BLaER1 (cell line): ENCODE results near the gene HOXA3.

Experiments used
- H3K27ac ChIP-seq: shearing (Covaris generic); formaldehyde crosslinking; 2 replicates; pipeline ENCODE4 v1.8.1; 2022
- H3K27me3 ChIP-seq: shearing (Covaris generic); formaldehyde crosslinking; 2 replicates; pipeline ENCODE4 v1.8.1; 2022
- H3K36me3 ChIP-seq: shearing (Covaris generic); formaldehyde crosslinking; 2 replicates; pipeline ENCODE4 v1.8.1; 2022
- H3K4me1 ChIP-seq: shearing (Covaris generic); formaldehyde crosslinking; 2 replicates; pipeline ENCODE4 v1.8.1; 2022
- H3K4me2 ChIP-seq: shearing (Covaris generic); formaldehyde crosslinking; 2 replicates; pipeline ENCODE4 v1.8.1; 2022
- H3K4me3 ChIP-seq: shearing (Covaris generic); formaldehyde crosslinking; 2 replicates; pipeline ENCODE4 v1.8.1; 2022
- H3K9ac ChIP-seq: shearing (Covaris generic); formaldehyde crosslinking; 2 replicates; pipeline ENCODE4 v1.8.1; 2022
- H3K9me3 ChIP-seq: shearing (Covaris generic); formaldehyde crosslinking; 2 replicates; pipeline ENCODE4 v1.8.1; 2022
- H4K20me1 ChIP-seq: shearing (Covaris generic); formaldehyde crosslinking; 2 replicates; pipeline ENCODE4 v1.8.1; 2022
- Cebpa-rat ChIP-seq: shearing (Covaris generic); IDR thresholded peaks from 2 replicates; pipeline ENCODE4 v1.8.1; 2022

HOXA3 gene

DNA sequence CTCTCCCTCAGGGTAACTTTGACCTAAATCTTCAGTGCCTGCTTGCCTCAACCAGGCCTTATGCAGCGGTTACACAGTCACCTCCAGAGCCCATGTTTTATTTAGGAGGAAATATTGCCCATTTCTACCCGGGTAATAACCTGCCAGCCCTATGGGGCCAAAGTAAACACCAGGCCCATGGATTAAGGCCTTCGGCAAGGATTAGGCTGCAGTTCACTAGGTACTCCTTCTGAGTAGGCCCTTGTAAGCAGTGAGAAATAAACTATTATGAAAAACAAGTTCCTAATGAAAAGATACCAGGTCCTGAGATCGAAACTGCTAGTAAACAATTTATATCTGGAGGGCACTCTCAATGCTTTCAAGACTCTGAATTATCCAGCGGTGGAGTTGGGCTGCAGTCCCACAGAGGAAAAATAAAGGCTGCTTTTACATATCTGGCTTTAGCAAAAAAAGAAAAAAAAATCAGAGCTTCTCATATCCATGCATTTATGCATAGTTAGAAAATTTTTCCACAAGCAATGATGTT is 25.5 kb upstream of the HOXA3 start:
- Histone ChIP-seq H3K9ac (no peak overlapping the region), H4K20me1 (peaks cover 91% of the 10 kb centered on the region), H3K9me3 (peaks cover 34% of the 10 kb centered on the region), H3K36me3 (no peaks in the 10 kb centered on the region), H3K4me2 (no peak overlapping the region), H3K4me1 (no peaks in the 10 kb centered on the region), H3K27me3 (peaks cover 100% of the 10 kb centered on the region), H3K27ac (no peak overlapping the region), H3K4me3 (no peak overlapping the region)
- no peak for TF ChIP-seq Cebpa-rat

DNA sequence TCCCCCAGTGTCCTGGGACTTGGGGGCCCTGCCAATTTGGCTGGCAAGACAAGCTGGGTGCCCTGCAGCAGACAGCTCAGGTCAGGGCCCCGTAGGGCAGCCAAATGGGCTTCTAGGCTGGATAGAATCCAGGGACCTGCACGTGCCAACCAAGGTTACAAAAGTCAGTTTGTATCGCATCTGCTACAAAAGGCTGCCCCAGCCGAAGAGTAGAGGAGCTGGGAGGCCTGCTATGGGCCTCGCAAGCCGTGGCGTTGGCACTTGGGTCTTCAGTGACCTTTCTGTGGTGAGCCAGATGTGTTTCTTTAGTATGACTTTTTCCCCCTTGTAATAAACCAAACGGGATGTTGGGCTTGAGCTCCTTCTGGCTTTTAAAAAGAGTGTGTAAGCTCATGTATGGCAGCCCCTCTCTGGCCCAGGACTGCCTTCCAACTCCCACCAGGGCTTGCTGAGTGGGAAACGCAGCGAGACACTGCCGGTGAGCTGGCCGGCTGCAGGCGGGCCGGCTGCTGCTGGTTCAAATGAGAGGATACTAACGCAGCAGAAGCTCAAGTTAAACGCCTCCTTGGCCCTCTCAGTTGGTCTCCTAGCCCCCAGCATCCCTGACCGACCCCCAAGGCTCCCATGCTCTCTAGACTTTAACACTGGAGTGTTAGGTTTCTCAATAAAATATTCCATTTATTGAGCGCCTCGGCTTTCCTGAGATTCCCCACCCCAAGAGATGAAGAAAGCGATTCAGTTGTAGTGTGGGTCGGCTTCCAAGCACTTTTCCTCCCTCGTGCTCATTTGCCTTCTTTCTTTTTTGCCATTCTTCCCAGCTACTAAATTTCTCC is 24.8 kb upstream of the HOXA3 start:
- no peak overlapping the region for H3K27ac ChIP-seq
- no peak overlapping the region for H3K4me2 ChIP-seq
- peaks cover 100% of the 10 kb centered on the region for H3K27me3 ChIP-seq
- no peak overlapping the region for H3K9ac ChIP-seq
- H3K4me3 ChIP-seq: no peak overlapping the region
- H4K20me1 ChIP-seq: peaks cover 91% of the 10 kb centered on the region
- H3K36me3 ChIP-seq: no peaks in the 10 kb centered on the region
- H3K9me3 ChIP-seq: peaks cover 41% of the 10 kb centered on the region
- no peak for TF ChIP-seq Cebpa-rat
- H3K4me1 ChIP-seq: no peaks in the 10 kb centered on the region

DNA sequence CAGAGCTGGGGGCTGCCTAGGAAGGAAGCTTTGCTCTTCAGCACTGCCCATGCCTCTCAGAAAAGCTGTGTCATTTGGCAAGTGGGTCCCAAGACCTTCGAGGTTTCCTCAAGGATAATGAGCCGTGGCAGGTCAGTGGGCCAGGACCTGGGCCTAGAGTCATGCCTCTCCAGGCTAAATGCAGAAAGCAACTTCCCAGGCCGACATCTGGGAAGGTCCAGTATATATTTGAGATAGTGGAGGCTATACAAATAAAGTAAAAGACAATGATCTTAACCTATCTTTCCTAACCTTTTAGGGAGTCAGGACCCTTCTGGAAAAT is 24.1 kb upstream of the HOXA3 start:
- H3K4me3 ChIP-seq: no peak overlapping the region
- no peak overlapping the region for H3K27ac ChIP-seq

DNA sequence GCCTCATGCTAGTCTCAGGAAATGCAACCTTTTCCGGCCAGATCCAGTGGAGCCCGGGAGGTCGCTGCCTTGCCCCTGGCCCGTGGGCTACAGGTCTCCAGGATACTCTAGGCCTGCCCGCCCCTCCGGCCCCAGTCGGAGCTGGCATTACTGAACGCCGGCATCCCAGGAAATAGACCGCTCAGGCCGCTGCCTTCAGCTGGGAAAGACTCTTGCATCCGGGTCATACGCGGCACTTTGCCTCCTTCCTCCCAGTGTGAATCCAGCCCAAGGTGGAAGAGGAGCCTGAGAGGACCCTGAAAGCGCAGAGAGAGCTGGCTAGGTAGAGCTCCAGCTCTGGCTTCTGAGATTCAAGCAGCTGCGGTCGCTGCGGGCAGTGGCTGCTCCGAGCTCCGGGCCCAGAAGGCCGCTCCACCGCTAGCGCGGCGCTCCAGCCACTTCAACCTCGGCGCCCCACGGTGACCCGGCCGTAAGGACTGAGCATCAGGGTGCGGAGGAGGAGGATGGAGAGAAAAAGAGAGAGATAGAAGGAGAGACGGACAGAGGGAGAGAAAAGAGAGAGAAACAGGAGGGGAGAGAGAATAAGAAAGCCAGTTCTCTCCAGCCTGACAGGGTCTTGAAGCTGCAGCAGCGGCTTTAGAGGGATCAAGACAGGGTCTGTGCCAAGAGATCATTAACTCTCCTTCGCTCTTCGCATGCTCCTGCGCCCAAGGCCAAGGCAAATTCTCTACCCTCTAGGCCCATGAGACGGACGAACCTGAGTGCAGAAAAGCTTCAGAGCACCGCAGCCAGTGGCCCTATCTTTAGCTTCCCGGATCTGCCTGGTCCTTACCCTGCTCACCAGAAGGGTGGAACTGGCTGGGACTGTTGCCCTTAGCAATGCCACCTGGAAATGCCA is 23.5 kb upstream of the HOXA3 start:
- Histone ChIP-seq H3K27ac (no peak overlapping the region), H3K9me3 (peaks cover 48% of the 10 kb centered on the region), H3K36me3 (no peaks in the 10 kb centered on the region), H3K4me3 (no peak overlapping the region), H3K27me3 (peaks cover 100% of the 10 kb centered on the region), H3K4me1 (no peaks in the 10 kb centered on the region), H3K9ac (no peak overlapping the region), H3K4me2 (no peak overlapping the region), H4K20me1 (peaks cover 93% of the 10 kb centered on the region)
- TF ChIP-seq Cebpa-rat: no peak

More for the DNA sequence above, 24.1 kb upstream of the HOXA3 start:
- Histone ChIP-seq H3K4me1 (no peaks in the 10 kb centered on the region), H3K36me3 (no peaks in the 10 kb centered on the region), H3K9me3 (peaks cover 48% of the 10 kb centered on the region), H4K20me1 (peaks cover 92% of the 10 kb centered on the region), H3K27me3 (peaks cover 100% of the 10 kb centered on the region), H3K9ac (no peak overlapping the region), H3K4me2 (no peak overlapping the region)
- no peak for TF ChIP-seq Cebpa-rat

DNA sequence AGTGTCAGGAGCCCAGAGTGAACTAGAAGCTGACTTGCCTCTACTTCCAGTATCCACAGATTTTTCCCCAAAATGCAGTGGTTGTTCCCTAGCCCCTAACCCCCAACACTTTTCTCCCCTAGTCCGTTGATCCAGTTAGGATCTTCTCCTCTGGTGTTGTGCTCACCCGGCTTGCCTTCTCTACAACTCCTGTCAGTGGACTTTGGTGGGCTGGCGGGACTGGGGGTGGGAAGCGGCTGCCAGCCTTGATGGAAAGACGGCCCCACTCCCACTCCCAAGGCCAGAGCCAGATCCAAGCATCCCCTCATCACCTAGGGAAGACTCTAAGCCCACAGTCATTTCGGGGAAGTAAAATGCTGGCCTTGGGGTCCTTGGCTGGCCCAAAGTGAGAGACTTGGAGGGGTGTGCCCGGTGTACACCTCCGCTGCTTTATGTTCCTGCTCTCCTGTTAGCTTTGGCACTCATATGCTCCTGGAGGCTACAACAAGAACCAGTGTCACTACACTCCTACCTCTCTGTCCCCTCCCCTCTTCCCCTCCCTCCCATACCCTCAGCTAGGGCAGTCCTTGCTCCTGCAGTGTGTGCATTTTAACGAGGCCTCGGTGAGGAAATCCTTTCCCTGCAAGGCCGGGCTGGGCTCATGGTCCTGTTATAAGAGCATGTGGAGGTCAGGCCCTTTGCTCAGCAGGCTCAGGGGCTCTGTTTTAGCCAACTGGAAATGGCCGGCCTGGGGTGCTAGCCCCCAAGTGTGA is 22.7 kb upstream of the HOXA3 start:
- no peak overlapping the region for H3K4me3 ChIP-seq
- H3K4me2 ChIP-seq: no peak overlapping the region
- no peak for TF ChIP-seq Cebpa-rat
- no peaks in the 10 kb centered on the region for H3K36me3 ChIP-seq
- peaks cover 100% of the 10 kb centered on the region for H3K27me3 ChIP-seq
- H3K9me3 ChIP-seq: peaks cover 42% of the 10 kb centered on the region
- no peak overlapping the region for H3K27ac ChIP-seq
- no peak overlapping the region for H3K9ac ChIP-seq
- H3K4me1 ChIP-seq: no peaks in the 10 kb centered on the region
- H4K20me1 ChIP-seq: peaks cover 95% of the 10 kb centered on the region

DNA sequence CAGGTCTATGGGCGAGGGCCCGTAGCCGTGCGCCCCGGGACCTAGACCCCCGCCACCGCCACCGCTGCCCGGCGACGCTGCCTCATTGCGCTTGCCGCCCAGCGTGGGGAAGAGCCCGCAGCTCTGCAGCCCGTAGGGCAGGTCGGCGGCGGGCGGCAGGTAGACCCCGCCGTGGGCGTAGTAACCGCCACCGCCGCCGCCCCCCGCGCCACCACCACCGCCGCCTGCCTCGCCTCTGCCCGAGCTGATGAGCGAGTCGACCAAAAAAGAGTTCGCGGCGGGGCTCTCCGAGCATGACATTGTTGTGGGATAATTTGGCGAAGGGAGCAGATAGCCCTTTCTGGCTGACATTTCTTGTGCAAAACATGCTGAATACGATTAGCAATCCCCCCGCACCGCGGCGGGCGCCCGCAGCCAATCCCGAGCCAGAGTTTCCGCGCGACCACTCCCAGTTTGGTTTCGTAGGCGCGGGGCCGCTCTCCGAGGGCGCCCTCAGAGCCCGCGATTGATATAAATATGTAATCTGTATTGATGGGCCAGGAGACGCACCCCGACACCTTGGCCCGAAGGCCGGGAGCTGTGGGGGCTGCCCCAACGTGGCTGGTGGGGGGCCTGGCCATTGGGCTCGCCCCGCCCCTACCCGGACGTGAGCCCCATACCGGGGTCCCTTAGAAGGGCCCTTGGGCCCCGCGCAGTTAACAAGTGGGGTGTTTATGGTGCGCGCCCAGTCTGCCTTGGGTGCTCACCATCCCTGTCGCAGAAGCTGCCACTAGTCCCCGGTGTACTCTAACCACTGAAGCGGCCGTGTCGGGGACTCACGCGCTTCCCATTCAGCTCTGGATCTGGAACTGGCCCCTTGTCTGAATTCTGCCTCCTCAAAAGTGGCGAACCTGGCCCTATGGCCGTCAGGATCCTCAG is 21.8 kb upstream of the HOXA3 start, which contains the start of gene HOXA10:
TSS of gene HOXA10 (minus strand) at position 365 of the 918 bp plus-strand sequence. CDS start at position 351, 14 bp downstream.
- no peak within 1 kb of the TSS for H3K9ac ChIP-seq
- no peak within 1 kb of the TSS for H3K27ac ChIP-seq
- TF ChIP-seq Cebpa-rat: no peak
- H3K9me3 ChIP-seq: peaks cover 36% of the 10 kb centered on the region
- no peaks in the 10 kb centered on the region for H3K36me3 ChIP-seq
- H3K27me3 ChIP-seq: peaks cover 100% of the 10 kb centered on the region
- peak within 1 kb of the TSS; percentile 51 for H3K4me3 ChIP-seq
- peaks cover 99% of the 10 kb centered on the region for H4K20me1 ChIP-seq
- no peaks in the 10 kb centered on the region for H3K4me1 ChIP-seq
- H3K4me2 ChIP-seq: peak within 1 kb of the TSS; percentile 32; the same call in 1 of the 2 replicates

DNA sequence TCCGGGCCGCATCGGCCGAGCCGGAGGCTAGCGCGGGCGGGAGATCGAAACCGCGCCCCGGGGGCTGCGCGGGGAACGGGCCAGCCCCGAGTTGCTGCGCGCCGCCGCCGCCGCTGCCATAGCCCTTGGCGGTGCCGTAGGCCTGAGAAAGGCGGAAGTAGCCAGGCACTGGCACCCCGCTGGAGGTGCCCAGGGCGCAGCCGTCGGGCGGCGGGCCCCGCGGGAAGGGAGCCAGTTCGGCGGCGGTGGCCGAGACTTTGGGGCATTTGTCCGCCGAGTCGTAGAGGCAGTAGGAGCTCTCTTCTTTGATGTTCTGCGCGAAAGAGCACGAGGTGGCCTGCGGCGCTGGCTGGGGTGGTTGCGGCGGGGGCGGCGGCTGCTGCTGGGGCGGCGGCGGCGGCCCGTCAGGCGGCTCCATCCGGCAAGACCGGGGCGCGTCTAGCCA is 21.1 kb upstream of the HOXA3 start:
- Histone ChIP-seq H3K4me1 (no peaks in the 10 kb centered on the region), H3K27ac (no peak overlapping the region), H3K27me3 (peaks cover 100% of the 10 kb centered on the region), H3K9me3 (peaks cover 36% of the 10 kb centered on the region), H3K9ac (no peak overlapping the region), H3K36me3 (no peaks in the 10 kb centered on the region), H3K4me2 (peak overlapping the region; percentile 32; the same call in 1 of the 2 replicates), H4K20me1 (peaks cover 100% of the 10 kb centered on the region), H3K4me3 (peak overlapping the region; percentile 51)
- TF ChIP-seq Cebpa-rat: no peak

DNA sequence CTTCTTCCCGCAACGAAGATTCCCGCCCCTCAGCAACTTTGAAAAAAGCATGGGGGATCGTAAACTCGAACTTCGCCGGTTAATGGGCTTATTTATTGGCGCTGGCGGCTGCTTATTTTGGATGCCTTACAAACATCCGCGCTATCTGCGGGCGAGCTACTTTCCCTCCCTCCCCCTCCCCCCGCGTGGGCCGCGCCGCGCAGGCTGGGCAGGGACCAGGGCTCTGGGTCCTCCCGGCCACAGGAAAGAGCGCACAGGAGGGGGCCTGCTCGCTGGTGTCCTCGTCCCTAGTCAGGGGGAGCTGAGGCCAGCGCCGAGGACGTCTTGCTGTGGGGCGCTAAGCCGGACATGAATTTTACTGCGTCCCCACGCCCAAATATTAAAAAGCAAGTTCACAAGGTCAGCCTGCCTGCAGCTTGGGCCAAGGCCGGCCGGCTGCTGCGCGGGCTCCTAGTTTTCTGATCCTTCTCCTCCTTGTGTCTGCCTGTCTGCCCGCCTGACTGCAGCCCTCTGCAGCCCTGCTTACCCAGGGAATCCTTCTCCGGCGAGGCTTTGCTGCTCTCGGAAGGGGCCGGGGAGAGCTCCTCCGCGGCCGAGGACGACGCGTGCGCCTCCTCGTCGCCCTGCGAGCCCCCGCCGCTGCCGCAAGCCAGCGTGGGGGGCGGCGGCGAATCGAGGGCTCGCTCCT is 20.6 kb upstream of the HOXA3 start:
- H3K4me2 ChIP-seq: peak overlapping the region; percentile 32; the same call in 1 of the 2 replicates
- no peaks in the 10 kb centered on the region for H3K4me1 ChIP-seq
- no peaks in the 10 kb centered on the region for H3K36me3 ChIP-seq
- TF ChIP-seq Cebpa-rat: no peak
- H4K20me1 ChIP-seq: peaks cover 100% of the 10 kb centered on the region
- H3K27me3 ChIP-seq: peaks cover 100% of the 10 kb centered on the region
- no peak overlapping the region for H3K27ac ChIP-seq
- H3K4me3 ChIP-seq: peak overlapping the region; percentile 51
- H3K9ac ChIP-seq: no peak overlapping the region
- peaks cover 36% of the 10 kb centered on the region for H3K9me3 ChIP-seq
